A549 (cell line): Measurements from ENCODE around the gene LRP4. TPM values are rescaled to one million over a fixed set of nuclear protein-coding genes. Genes with fewer than 3 reads are reported as not detected.

Source experiments
- ATAC-seq, 2 experiments: fragments of 200-7000 bp in 1 of 2; fragments of >200 bp in 1 of 2; cut with Nextera tagmentation in 1 of 2; cut with Tn5 transposase in 1 of 2; 3 replicates each; pipeline versions ENCODE4 v1.8.0 to v1.9.1; 2018 to 2020; ENCODE audit warnings: mild to moderate bottlenecking in 1 of 2, moderate library complexity in 1 of 2
- CTCF ChIA-PET: fragments of 300-600 bp; sonication (Branson Sonifier 250); formaldehyde crosslinking; extraction: SDS; loops from one replicate; lab custom pipeline; 2021; ENCODE audit warnings: antibody characterized with exemption, inconsistent platforms; lab: Yijun Ruan, JAX
- POLR2A ChIA-PET: fragments of 350-600 bp; formaldehyde crosslinking; extraction: SDS; loops from one replicate; lab custom pipeline; 2021; ENCODE audit warnings: antibody characterized with exemption, inconsistent platforms; lab: Yijun Ruan, JAX
- DNase-seq, 2 experiments: peaks; one replicate each; pipeline versions ENCODE4 v3.0.0 to v3.0.0-alpha.2; 2011 to 2016; ENCODE audit warnings: low read depth in 1 of 2, low spot score in 1 of 2
- FAIRE-seq: peaks from 2 replicates; lab custom pipeline; 2011; peaks lifted over from hg19 to GRCh38; lab: Jason Lieb, UNC
- H3K27ac ChIP-seq, 2 experiments: fragments of >200 bp; sonication (Bioruptor Twin); formaldehyde crosslinking; 3 replicates each; pipeline ENCODE4 v1.5.1; 2016 to 2017
- H3K4me1 ChIP-seq: fragments of >200 bp; sonication (Bioruptor Twin); formaldehyde crosslinking; 3 replicates; pipeline ENCODE4 v1.6.1; 2016
- H3K4me2 ChIP-seq: fragments of >200 bp; sonication (Bioruptor Twin); formaldehyde crosslinking; 3 replicates; pipeline ENCODE4 v1.6.1; 2016
- H3K4me3 ChIP-seq: fragments of >200 bp; sonication (Bioruptor Twin); formaldehyde crosslinking; 3 replicates; pipeline ENCODE4 v1.5.1; 2016
- H3K9me3 ChIP-seq: fragments of >200 bp; sonication (Bioruptor Twin); formaldehyde crosslinking; 3 replicates; pipeline ENCODE4 v1.6.1; 2016
- CBX2 ChIP-seq: fragments of 200-600 bp; sonication (generic); IDR thresholded peaks from 2 replicates; pipeline ENCODE4 v1.6.1; 2016; ENCODE audit warnings: low read depth, mild to moderate bottlenecking, borderline replicate concordance
- CEBPB ChIP-seq, 2 experiments: fragments of >200 bp in 1 of 2; sonication (Bioruptor Twin) in 1 of 2; formaldehyde crosslinking in 1 of 2; IDR thresholded peaks; 2 replicates each; pipeline ENCODE4 v1.6.1; 2012 to 2016
- EP300 ChIP-seq, 2 experiments: fragments of >200 bp; sonication (Bioruptor Twin); formaldehyde crosslinking; IDR thresholded peaks; 2 replicates in 1 of 2; 3 replicates in 1 of 2; pipeline ENCODE4 v1.6.1; 2016 to 2017
- ESRRA ChIP-seq: fragments of 150-350 bp; IDR thresholded peaks from 2 replicates; pipeline ENCODE4 v1.6.1; 2014; ENCODE audit warnings: mild to moderate bottlenecking, low read length, borderline replicate concordance
- FOSL2 ChIP-seq, 2 experiments: fragments of 450-650 bp in 1 of 2; fragments of >200 bp in 1 of 2; sonication (Bioruptor Twin) in 1 of 2; formaldehyde crosslinking; IDR thresholded peaks; 2 replicates each; pipeline versions ENCODE4 v1.5.0 to v1.6.1; 2016 to 2020; ENCODE audit warnings: mild to moderate bottlenecking in 1 of 2, moderate library complexity in 1 of 2
- HEYL ChIP-seq: fragments of 250-450 bp; sonication (Bioruptor Pico); IDR thresholded peaks from 2 replicates; pipeline ENCODE4 v1.8.0; 2021; ENCODE audit warnings: mild to moderate bottlenecking, moderate library complexity
- HOXB13 ChIP-seq: fragments of 250-450 bp; sonication (Bioruptor Pico); IDR thresholded peaks from 2 replicates; pipeline ENCODE4 v1.5.0; 2020; ENCODE audit warnings: low read depth, mild to moderate bottlenecking, moderate library complexity
- HOXB5 ChIP-seq: fragments of 250-450 bp; sonication (Bioruptor Pico); IDR thresholded peaks from 2 replicates; pipeline ENCODE4 v1.5.0; 2020; ENCODE audit warnings: mild to moderate bottlenecking, moderate library complexity
- MYC ChIP-seq: IDR thresholded peaks from 2 replicates; pipeline ENCODE4 v1.6.1; 2012; ENCODE audit warnings: mild to moderate bottlenecking, inconsistent platforms, low read length, improper control_type of control experiment, borderline replicate concordance
- NPAS2 ChIP-seq: fragments of 250-450 bp; sonication (Bioruptor Pico); IDR thresholded peaks from 2 replicates; pipeline ENCODE4 v1.8.0; 2022; ENCODE audit warnings: mild to moderate bottlenecking, moderate library complexity, borderline replicate concordance
- POLR2A ChIP-seq: IDR thresholded peaks from 2 replicates; pipeline ENCODE4 v1.6.1; 2012; ENCODE audit warnings: mild to moderate bottlenecking, low read length
- RAD21 ChIP-seq, 2 experiments: fragments of >200 bp in 1 of 2; sonication (Bioruptor Twin) in 1 of 2; formaldehyde crosslinking in 1 of 2; IDR thresholded peaks in 1 of 2; conservative IDR thresholded peaks in 1 of 2; 2 replicates in 1 of 2; 3 replicates in 1 of 2; pipeline ENCODE4 v1.6.1; 2012 to 2018; ENCODE audit warnings: inconsistent platforms in 1 of 2
- RARB ChIP-seq: fragments of 250-450 bp; sonication (Bioruptor Pico); IDR thresholded peaks from 2 replicates; pipeline ENCODE4 v1.8.0; 2021; ENCODE audit warnings: mild to moderate bottlenecking, moderate library complexity
- RNF2 ChIP-seq: fragments of 200-600 bp; sonication (generic); IDR thresholded peaks from 2 replicates; pipeline ENCODE4 v1.6.1; 2016; ENCODE audit warnings: low read depth, mild to moderate bottlenecking, antibody characterized with exemption, moderate library complexity, borderline replicate concordance
- SMC3 ChIP-seq: fragments of >200 bp; sonication (Bioruptor Twin); formaldehyde crosslinking; IDR thresholded peaks from 3 replicates; pipeline ENCODE4 v1.6.1; 2018; ENCODE audit warnings: inconsistent platforms
- TFCP2L1 ChIP-seq: fragments of 250-450 bp; sonication (Bioruptor Pico); IDR thresholded peaks from 2 replicates; pipeline ENCODE4 v1.5.0; 2021; ENCODE audit warnings: mild to moderate bottlenecking
- ZNF302 ChIP-seq: fragments of 250-450 bp; sonication (Bioruptor Pico); IDR thresholded peaks from 2 replicates; pipeline ENCODE4 v1.9.0; 2021; ENCODE audit warnings: inconsistent platforms, mild to moderate bottlenecking, moderate library complexity
- WGBS: methylation state at CpG from one replicate; pipeline ENCODE4 v1.1.6; 2017; ENCODE audit errors: missing lambda C conversion rate; 5-methylcytosine and 5-hydroxymethylcytosine counted together
- polyA plus RNA-seq, 4 experiments: library from polyadenylated mRNA; depleted of rRNA in 3 of 4; stranded (reverse); fragments of >200 nt; fragmentation: RNase III in 1 of 4; extraction: RNeasy Plus Mini Kit Qiagen cat#74134 plus additional on column Dnase treatment in 1 of 4; gene quantifications; 2 replicates in 3 of 4; 3 replicates in 1 of 4; pipeline ENCODE4 v1.2.3, GENCODE V29; 2011 to 2017
- TF ChIP-seq, protein P1 (sequence below): fragments of >200 bp; sonication (Bioruptor Twin); formaldehyde crosslinking; IDR thresholded peaks from 3 replicates; pipeline ENCODE4 v1.5.1; 2016
- TF ChIP-seq, protein P2 (sequence below): IDR thresholded peaks from 2 replicates; pipeline ENCODE4 v1.6.1; 2012; ENCODE audit warnings: low read depth, borderline replicate concordance
- TF ChIP-seq, protein P3 (sequence below): fragments of 450-650 bp; IDR thresholded peaks from 2 replicates; pipeline ENCODE4 v1.6.1; 2014; ENCODE audit warnings: antibody characterized with exemption
- TF ChIP-seq, protein P4 (sequence below): fragments of 150-350 bp; IDR thresholded peaks from 2 replicates; pipeline ENCODE4 v1.6.1; 2014; ENCODE audit warnings: low read depth, mild to moderate bottlenecking, low read length
- TF ChIP-seq, protein P5 (sequence below): fragments of >200 bp; sonication (Bioruptor Twin); formaldehyde crosslinking; IDR thresholded peaks from 2 replicates; pipeline ENCODE4 v1.6.1; 2016

Gene LRP4
- polyA plus RNA-seq, 2 of the 4 experiments (the other 2 are of a cell fraction) = 4.0 to 6.4 TPM

DNA sequence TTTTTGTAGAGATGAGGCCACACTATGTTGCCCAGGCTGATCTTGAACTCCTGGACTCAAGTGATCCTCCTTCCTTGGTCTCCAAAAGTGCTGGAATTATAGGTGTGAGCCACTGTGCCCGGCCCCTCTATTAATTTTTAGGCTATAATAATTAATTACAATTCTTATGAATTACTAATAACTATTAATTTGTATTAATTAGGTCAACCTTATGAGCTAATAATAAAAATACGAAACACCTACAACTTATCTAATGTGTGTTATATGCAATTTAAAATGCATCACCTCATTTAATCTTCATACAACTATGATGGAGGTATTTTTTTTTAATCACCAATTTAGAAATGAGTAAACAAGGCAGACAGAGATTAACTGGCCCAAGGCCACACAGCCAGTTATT lies 26.2 kb downstream of the LRP4 start:
- ChIA-PET CTCF (interaction anchor here (1.0 to 7.3 kb wide), 5 partner anchors 24 to 270 kb away, joined by 3 to 120 read pairs (median 5); no protein-coding TSS in a partner anchor), POLR2A (no interaction called here)
- FAIRE-seq (no peak), ATAC-seq (no peak), DNase-seq (no peak)
- 80% methylated on average over 2 of the region's 2 CpGs for WGBS
- Histone ChIP-seq H3K4me3 (no peak overlapping the region), H3K27ac (no peak overlapping the region), H3K9me3 (no peaks in the 10 kb centered on the region), H3K4me1 (no peaks in the 10 kb centered on the region), H3K4me2 (no peak overlapping the region)
- no peak for TF ChIP-seq SMC3
- TF ChIP-seq RARB (CRISPR knock-in tag) = no peak
- TF ChIP-seq HOXB5 (CRISPR knock-in tag) = no peak
- TF ChIP-seq, protein P1, sequence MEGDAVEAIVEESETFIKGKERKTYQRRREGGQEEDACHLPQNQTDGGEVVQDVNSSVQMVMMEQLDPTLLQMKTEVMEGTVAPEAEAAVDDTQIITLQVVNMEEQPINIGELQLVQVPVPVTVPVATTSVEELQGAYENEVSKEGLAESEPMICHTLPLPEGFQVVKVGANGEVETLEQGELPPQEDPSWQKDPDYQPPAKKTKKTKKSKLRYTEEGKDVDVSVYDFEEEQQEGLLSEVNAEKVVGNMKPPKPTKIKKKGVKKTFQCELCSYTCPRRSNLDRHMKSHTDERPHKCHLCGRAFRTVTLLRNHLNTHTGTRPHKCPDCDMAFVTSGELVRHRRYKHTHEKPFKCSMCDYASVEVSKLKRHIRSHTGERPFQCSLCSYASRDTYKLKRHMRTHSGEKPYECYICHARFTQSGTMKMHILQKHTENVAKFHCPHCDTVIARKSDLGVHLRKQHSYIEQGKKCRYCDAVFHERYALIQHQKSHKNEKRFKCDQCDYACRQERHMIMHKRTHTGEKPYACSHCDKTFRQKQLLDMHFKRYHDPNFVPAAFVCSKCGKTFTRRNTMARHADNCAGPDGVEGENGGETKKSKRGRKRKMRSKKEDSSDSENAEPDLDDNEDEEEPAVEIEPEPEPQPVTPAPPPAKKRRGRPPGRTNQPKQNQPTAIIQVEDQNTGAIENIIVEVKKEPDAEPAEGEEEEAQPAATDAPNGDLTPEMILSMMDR = no peak
- TF ChIP-seq, protein P2, sequence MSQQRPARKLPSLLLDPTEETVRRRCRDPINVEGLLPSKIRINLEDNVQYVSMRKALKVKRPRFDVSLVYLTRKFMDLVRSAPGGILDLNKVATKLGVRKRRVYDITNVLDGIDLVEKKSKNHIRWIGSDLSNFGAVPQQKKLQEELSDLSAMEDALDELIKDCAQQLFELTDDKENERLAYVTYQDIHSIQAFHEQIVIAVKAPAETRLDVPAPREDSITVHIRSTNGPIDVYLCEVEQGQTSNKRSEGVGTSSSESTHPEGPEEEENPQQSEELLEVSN = no peak
- TF ChIP-seq ESRRA = no peak
- no peak for TF ChIP-seq TFCP2L1 (CRISPR knock-in tag)
- no peak for TF ChIP-seq ZNF302 (CRISPR knock-in tag)
- TF ChIP-seq POLR2A = no peak
- no peak for TF ChIP-seq EP300 (IDR thresholded peaks at IDR 0.05)

DNA sequence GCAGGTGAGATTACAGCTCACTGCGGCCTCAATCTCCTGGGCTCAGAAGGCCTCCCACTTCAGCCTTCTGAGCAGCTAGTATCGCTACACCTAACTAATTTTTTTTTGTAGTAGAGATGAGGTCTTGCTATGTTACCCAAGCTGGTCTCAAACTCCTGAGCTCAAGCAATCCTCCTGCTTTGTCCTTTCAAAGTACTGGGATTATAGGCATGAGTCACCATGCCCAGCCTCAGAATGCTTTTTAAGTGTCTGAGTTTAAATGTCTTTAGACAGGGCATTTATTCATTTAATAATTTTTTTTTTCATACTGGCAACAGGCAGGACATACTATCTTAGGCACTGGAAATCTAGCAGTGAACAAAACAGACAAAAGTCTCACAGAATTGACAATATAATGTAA lies 27.7 kb downstream of the LRP4 start:
- TF ChIP-seq, protein P3, sequence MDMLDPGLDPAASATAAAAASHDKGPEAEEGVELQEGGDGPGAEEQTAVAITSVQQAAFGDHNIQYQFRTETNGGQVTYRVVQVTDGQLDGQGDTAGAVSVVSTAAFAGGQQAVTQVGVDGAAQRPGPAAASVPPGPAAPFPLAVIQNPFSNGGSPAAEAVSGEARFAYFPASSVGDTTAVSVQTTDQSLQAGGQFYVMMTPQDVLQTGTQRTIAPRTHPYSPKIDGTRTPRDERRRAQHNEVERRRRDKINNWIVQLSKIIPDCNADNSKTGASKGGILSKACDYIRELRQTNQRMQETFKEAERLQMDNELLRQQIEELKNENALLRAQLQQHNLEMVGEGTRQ = no peak
- TF ChIP-seq, protein P4, sequence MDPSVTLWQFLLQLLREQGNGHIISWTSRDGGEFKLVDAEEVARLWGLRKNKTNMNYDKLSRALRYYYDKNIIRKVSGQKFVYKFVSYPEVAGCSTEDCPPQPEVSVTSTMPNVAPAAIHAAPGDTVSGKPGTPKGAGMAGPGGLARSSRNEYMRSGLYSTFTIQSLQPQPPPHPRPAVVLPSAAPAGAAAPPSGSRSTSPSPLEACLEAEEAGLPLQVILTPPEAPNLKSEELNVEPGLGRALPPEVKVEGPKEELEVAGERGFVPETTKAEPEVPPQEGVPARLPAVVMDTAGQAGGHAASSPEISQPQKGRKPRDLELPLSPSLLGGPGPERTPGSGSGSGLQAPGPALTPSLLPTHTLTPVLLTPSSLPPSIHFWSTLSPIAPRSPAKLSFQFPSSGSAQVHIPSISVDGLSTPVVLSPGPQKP = no peak
- no peak for TF ChIP-seq CBX2
- TF ChIP-seq RARB (CRISPR knock-in tag) = no peak
- TF ChIP-seq NPAS2 (CRISPR knock-in tag) = no peak
- no peak for TF ChIP-seq CEBPB (IDR thresholded peaks at IDR 0.05)
- no peak for TF ChIP-seq HEYL (CRISPR knock-in tag)
- TF ChIP-seq HOXB5 (CRISPR knock-in tag) = no peak
- WGBS = 95% methylated on average over 2 of the region's 2 CpGs
- no peak overlapping the region for H3K4me3 ChIP-seq
- CTCF ChIA-PET = interaction anchor here (0.8 to 7.3 kb wide), 7 partner anchors 11 to 272 kb away, joined by 3 to 120 read pairs (median 5); no protein-coding TSS in a partner anchor
- H3K4me2 ChIP-seq = no peak overlapping the region
- H3K9me3 ChIP-seq = no peaks in the 10 kb centered on the region
- DNase-seq (no peak), ATAC-seq (no peak), FAIRE-seq (no peak)
- no peaks in the 10 kb centered on the region for H3K4me1 ChIP-seq
- POLR2A ChIA-PET = no interaction called here
- no peak overlapping the region for H3K27ac ChIP-seq

DNA sequence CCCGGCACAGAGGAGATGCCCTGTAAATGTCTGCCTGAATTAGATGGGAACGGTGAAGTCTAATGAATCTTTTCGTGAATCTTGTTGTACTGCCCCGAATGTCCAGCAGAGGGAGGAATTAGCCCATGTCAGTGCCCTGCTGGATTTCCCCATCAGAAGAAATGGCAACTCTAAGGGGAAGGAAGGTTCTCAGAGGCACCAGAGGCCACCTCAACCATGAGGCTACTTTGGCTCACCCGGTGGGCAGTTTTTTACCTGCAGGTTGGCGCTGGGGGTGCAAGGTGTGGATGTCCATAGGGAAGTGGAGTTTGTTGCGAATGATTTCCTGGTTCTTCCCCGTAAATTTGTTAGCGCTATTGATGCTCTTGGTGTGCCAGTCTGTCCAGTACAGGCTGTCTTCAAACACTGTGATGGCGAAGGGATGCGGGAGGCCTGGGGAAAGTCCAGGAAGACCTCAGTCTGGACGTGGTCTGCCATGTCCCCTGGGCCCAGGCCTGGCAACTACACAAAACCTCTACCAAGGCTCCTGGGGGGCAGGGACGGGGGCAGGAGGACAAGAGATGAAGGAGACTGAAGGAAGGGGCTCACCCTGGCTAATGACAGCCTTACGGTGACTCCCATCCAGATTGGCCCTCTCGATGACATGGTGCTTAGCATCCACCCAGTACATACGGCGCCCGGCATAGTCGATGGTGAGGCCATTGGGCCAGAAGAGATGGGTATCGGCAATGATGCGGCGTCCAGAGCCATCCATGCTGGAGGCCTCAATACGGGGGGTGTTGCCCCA lies 28.5 kb downstream of the LRP4 start:
- Histone ChIP-seq H3K4me1 (no peaks in the 10 kb centered on the region), H3K9me3 (no peaks in the 10 kb centered on the region), H3K4me3 (no peak overlapping the region), H3K27ac (no peak overlapping the region), H3K4me2 (no peak overlapping the region)
- peak; percentile 62 to 75 for DNase-seq
- ChIA-PET POLR2A (no interaction called here), CTCF (interaction anchor here (0.8 to 7.3 kb wide), 9 partner anchors 10 to 273 kb away, joined by 3 to 120 read pairs (median 4); no protein-coding TSS in a partner anchor)
- FAIRE-seq = no peak
- WGBS = 64% methylated on average over 23 of the region's 23 CpGs
- ATAC-seq = peak; percentile 90 to 92
- TF ChIP-seq HOXB13 = no peak
- TF ChIP-seq, protein P3 = no peak
- TF ChIP-seq CEBPB (IDR thresholded peaks at IDR 0.05) = peak in 1 of 2 experiments; percentile 59; a peak in 1 of 4 replicates
- peak; percentile 91 to 96 for TF ChIP-seq RAD21 (conservative IDR thresholded peaks at IDR 0.05 in 1 of 2, IDR thresholded peaks at IDR 0.05 in 1 of 2)
- no peak for TF ChIP-seq RNF2
- TF ChIP-seq, protein P5, sequence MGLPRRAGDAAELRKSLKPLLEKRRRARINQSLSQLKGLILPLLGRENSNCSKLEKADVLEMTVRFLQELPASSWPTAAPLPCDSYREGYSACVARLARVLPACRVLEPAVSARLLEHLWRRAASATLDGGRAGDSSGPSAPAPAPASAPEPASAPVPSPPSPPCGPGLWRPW = no peak
- TF ChIP-seq MYC = no peak
- TF ChIP-seq, protein P1 = peak; percentile 91
- no peak for TF ChIP-seq FOSL2 (IDR thresholded peaks at IDR 0.05)
- TF ChIP-seq FOSL2 (CRISPR knock-in tag; IDR thresholded peaks at IDR 0.05) = no peak
